ENCODE measurements around the gene TREML1. TPM values are rescaled to one million over a fixed set of nuclear protein-coding genes. Genes with fewer than 3 reads are reported as not detected.
A peak's percentile ranks its signal among the peaks of the same experiment; 100 is the strongest.
"Not testable (repeated sequence)": the region's sequence is repeated elsewhere in the genome, so short reads cannot be mapped to it uniquely, and the experiment has no call there.

The TREML1 gene
- not detected in 2 replicates for total RNA-seq (2014; rRNA removed)
- polyA plus RNA-seq (2012): not detected

GRCh38 chr6:41153992-41154625 lies at the start of gene TREML1:
TREML1 (minus strand) TSS chr6:41154347; CDS start chr6:41154288, 59 bp downstream.
- no peak for DNase-seq (ENCODE audit: low read depth)

GRCh38 chr6:41201764-41202173 lies 47.6 kb upstream of the TREML1 start:
- no peak for DNase-seq (ENCODE audit: low read depth)

- DNase-seq (ENCODE audit: low read depth): no peak
These were observed 47.0 kb upstream of the TREML1 start, which contains the start of gene TREML2 for GRCh38 chr6:41200901-41201763. TREML2 (minus strand) TSS chr6:41201149; CDS start chr6:41201008, 141 bp downstream.

GRCh38 chr6:41200296-41200900 lies 46.3 kb upstream of the TREML1 start:
- DNase-seq (ENCODE audit: low read depth): no peak

- DNase-seq (ENCODE audit: low read depth): no peak
These were observed 45.6 kb upstream of the TREML1 start for GRCh38 chr6:41199552-41200246.

GRCh38 chr6:41197234-41197633 lies 43.1 kb upstream of the TREML1 start:
- DNase-seq (ENCODE audit: low read depth): no peak

- no peak for DNase-seq (ENCODE audit: low read depth)
These were observed 40.2 kb upstream of the TREML1 start for GRCh38 chr6:41194386-41194785.

GRCh38 chr6:41193884-41194283 lies 39.7 kb upstream of the TREML1 start:
- DNase-seq (ENCODE audit: low read depth): no peak

- DNase-seq (ENCODE audit: low read depth): no peak
These were observed 39.1 kb upstream of the TREML1 start for GRCh38 chr6:41193171-41193734.

- peak; percentile 13 for DNase-seq (ENCODE audit: low read depth)
These were observed 37.4 kb upstream of the TREML1 start for GRCh38 chr6:41191569-41191968.

- DNase-seq (ENCODE audit: low read depth): no peak
These were observed 36.6 kb upstream of the TREML1 start for GRCh38 chr6:41190791-41191190.

GRCh38 chr6:41189967-41190366 lies 35.8 kb upstream of the TREML1 start:
- DNase-seq (ENCODE audit: low read depth): no peak

- DNase-seq (ENCODE audit: low read depth): not testable (repeated sequence)
These were observed 34.9 kb upstream of the TREML1 start for GRCh38 chr6:41189046-41189445.

- no peak for DNase-seq (ENCODE audit: low read depth)
These were observed 34.1 kb upstream of the TREML1 start for GRCh38 chr6:41187924-41188886.

GRCh38 chr6:41186031-41186562 lies 31.9 kb upstream of the TREML1 start:
- DNase-seq (ENCODE audit: low read depth): no peak

- no peak for DNase-seq (ENCODE audit: low read depth)
These were observed 30.6 kb upstream of the TREML1 start for GRCh38 chr6:41184761-41185160.

- DNase-seq (ENCODE audit: low read depth): peak; percentile 53
These were observed 28.2 kb upstream of the TREML1 start for GRCh38 chr6:41182069-41183034.

GRCh38 chr6:41181566-41181965 lies 27.4 kb upstream of the TREML1 start:
- no peak for DNase-seq (ENCODE audit: low read depth)

- DNase-seq (ENCODE audit: low read depth): no peak
These were observed 25.0 kb upstream of the TREML1 start for GRCh38 chr6:41179163-41179562.
